Aorta (tissue), 5 donors: ENCODE results near the gene SMIM11. TPM values are rescaled to one million over a fixed set of nuclear protein-coding genes. Genes with fewer than 3 reads are reported as not detected.
"Not testable (repeated sequence)": the region's sequence is repeated elsewhere in the genome, so short reads cannot be mapped to it uniquely, and the experiment has no call there.

Experiments
- ATAC-seq: fragments of 200-7000 bp; cut with Tn5 transposase; one replicate; pipeline ENCODE4 v1.9.1; 2022; ENCODE audit warnings: moderate library complexity; ENCODE audit not compliant: low FRiP score
- DNase-seq, 2 donors: peaks; one replicate each; pipeline ENCODE4 v3.0.0-alpha.2; 2020
- H3K27ac ChIP-seq, 2 donors: one replicate each; pipeline ENCODE4 v1.5.1; 2013; ENCODE audit warnings: low read length in 2 of 2, mild to moderate bottlenecking in 2 of 2, moderate library complexity in 2 of 2, control low read depth in 1 of 2, inconsistent platforms in 1 of 2, low read depth in 1 of 2
- H3K27me3 ChIP-seq, 2 donors: one replicate each; pipeline ENCODE4 v1.6.1; 2013; ENCODE audit warnings: control low read depth in 1 of 2, low read length in 1 of 2, mild to moderate bottlenecking in 1 of 2, moderate library complexity in 1 of 2; ENCODE audit not compliant: insufficient read depth in 2 of 2, control insufficient read depth in 1 of 2
- H3K36me3 ChIP-seq, 2 donors: one replicate each; pipeline ENCODE4 v1.6.1; 2013; ENCODE audit warnings: control low read depth in 1 of 2, low read length in 1 of 2, mild to moderate bottlenecking in 1 of 2; ENCODE audit not compliant: insufficient read depth in 2 of 2, control insufficient read depth in 1 of 2
- H3K4me1 ChIP-seq, 2 donors: one replicate each; pipeline ENCODE4 v1.6.1; 2013; ENCODE audit warnings: low read length in 2 of 2, control low read depth in 1 of 2, mild to moderate bottlenecking in 1 of 2, moderate library complexity in 1 of 2; ENCODE audit not compliant: insufficient read depth in 2 of 2, control insufficient read depth in 1 of 2
- H3K4me3 ChIP-seq, 2 donors: one replicate each; pipeline ENCODE4 v1.5.1; 2013; ENCODE audit warnings: low read length in 2 of 2, control low read depth in 1 of 2, mild to moderate bottlenecking in 1 of 2
- H3K9me3 ChIP-seq: one replicate; pipeline ENCODE4 v1.6.1; 2013; ENCODE audit warnings: mild to moderate bottlenecking, low read length; ENCODE audit not compliant: control insufficient read depth
- WGBS, 2 donors: extraction: QIAGEN DNeasy Blood & Tissue Kit; methylation state at CpG; one replicate each; pipeline ENCODE4 v1.1.7; 2013; 5-methylcytosine and 5-hydroxymethylcytosine counted together
- intact Hi-C, 2 donors: fragments of 100-400 bp; cut with DNase I; formaldehyde crosslinking; loops; one replicate each; pipeline versions ENCODE4 v1.14.2 to v1.15.0; 2022
- polyA plus RNA-seq, 2 donors: library from polyadenylated mRNA; stranded (reverse); fragments of 200-250 nt; gene quantifications; one replicate each; pipeline ENCODE4 v1.2.3, GENCODE V29; 2013
- total RNA-seq, 2 donors: library from RNA; stranded (reverse); fragmentation: NEBNext Ultra II Directional; extraction: Animal tissue kit (Norgen Biotek cat#: 25700); gene quantifications; one replicate each; pipeline ENCODE4 v1.2.1, GENCODE V29; 2021
- donor health status: healthy with polysubstance abuse.
- donor health status: Bipolar disorder and iron deficiency.
- donor health status: DM: no; HTN: no; CAD: no.
- donor health status: DM: no; HTN: no; CAD: no.
- donor health status: DM: yes; HTN: yes; CAD: no.

The SMIM11 gene
- total and polyA plus RNA-seq, 4 donors = 4.7 to 52.7 (median 12.6) TPM

DNA sequence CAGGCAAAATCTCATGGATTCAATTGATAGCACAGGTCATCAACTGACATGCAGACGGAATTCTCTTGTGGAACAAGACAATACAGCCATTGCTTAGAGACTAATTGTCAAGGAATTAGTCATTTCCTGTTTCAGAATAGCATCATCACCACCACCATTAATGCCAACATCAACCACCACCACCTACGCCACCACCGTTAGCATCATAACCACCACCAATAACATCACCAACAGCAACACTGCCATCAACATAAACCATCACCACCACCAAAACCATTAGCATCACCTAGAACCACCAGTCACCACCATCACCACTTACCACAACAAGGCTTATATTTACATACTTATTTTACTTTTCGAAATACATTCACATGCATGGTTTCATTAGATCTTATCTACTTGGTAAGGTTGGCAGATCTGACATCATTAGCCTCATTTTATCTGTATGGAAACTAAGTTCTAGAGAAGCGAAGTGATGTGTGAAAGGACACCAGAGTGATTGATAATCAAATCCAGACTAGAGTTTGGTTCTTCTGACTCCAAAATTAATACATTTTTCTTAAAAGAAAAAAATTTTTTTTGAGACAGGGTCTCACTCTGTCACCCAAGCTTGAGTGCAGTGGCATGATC lies 42.3 kb downstream of the SMIM11 start:
- H3K27ac ChIP-seq, ATAC-seq, H3K4me1 ChIP-seq, H3K9me3 ChIP-seq, intact Hi-C loops, H3K4me3 ChIP-seq, H3K27me3 ChIP-seq, DNase-seq, H3K36me3 ChIP-seq: not testable (repeated sequence)
- WGBS, 2 donors = no CpG with 5 or more reads among the region's 5 CpGs

DNA sequence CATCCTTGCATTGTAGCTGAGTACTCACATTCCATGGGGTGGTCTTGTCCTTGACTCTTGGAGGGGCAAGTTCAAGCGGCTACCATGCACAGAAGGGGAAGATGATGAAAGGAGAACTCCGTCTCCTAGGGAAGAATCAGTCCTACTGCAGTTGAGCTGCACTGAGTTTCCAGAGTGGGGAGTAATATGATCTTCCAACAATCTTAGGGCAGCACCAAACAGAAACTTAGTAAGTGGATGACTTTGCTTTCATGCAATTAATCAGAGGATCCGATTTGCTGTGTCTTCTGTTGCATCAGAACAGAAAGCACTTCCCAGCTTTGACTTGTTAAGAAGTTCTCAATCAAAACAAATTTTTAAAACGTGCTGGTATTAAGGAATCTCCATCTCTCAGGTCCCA lies 48.5 kb downstream of the SMIM11 start, which contains the start of gene SMIM34:
TSS of gene SMIM34 (minus strand) at position 147 of the 400 bp plus-strand sequence. CDS start at position 35, 112 bp downstream.
- H3K4me1 ChIP-seq, intact Hi-C loops, ATAC-seq, H3K36me3 ChIP-seq, H3K9me3 ChIP-seq, H3K4me3 ChIP-seq, DNase-seq, H3K27ac ChIP-seq, H3K27me3 ChIP-seq: not testable (repeated sequence)
- WGBS, 2 donors = no CpG with 5 or more reads among the region's 4 CpGs

DNA sequence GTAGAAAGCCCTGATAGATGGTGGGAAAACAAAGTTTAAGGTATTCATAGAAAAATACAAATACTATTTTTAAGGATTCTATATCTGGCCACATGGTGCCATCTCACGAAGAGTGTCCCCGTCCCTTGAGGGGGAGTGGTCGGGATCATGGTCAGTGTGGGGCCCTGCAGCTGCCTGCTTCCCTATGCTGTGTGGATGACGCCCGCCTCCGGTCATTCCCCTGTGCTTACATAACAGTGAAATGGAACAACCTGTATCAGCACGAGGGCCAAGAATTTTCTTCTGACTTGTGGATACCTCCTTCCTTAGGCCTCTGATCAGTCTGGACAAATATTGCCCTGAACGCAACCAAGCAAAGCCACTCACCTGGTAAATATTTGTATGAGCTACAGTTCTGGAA lies 52.0 kb downstream of the SMIM11 start:
- H3K4me1 ChIP-seq, H3K27me3 ChIP-seq, H3K9me3 ChIP-seq, H3K36me3 ChIP-seq, DNase-seq, H3K27ac ChIP-seq, intact Hi-C loops, H3K4me3 ChIP-seq, ATAC-seq: not testable (repeated sequence)
- no CpG with 5 or more reads among the region's 8 CpGs for WGBS, 2 donors

DNA sequence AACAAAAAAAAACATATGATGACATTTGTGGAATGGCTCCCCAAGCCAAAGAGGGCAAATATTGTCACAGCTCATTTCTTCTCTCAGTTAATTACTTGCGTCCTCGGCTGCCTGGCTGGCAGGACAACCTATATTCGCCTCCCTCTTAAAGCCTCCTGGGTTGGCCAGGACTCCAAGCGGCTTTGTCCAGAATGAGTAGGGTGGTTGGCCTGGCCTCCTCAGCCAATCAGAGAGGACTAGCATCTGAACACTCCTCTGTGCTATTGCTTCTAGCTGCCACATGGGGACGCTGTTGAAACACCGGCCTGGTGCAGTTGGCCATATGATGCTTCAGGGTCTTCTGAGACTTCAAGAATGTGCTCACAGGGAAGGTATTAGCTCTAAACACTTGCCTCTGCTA lies 53.1 kb downstream of the SMIM11 start:
- H3K36me3 ChIP-seq, H3K4me1 ChIP-seq, DNase-seq, H3K4me3 ChIP-seq, ATAC-seq, H3K27me3 ChIP-seq, intact Hi-C loops, H3K27ac ChIP-seq, H3K9me3 ChIP-seq: not testable (repeated sequence)
- no CpG with 5 or more reads among the region's 6 CpGs for WGBS, 2 donors

DNA sequence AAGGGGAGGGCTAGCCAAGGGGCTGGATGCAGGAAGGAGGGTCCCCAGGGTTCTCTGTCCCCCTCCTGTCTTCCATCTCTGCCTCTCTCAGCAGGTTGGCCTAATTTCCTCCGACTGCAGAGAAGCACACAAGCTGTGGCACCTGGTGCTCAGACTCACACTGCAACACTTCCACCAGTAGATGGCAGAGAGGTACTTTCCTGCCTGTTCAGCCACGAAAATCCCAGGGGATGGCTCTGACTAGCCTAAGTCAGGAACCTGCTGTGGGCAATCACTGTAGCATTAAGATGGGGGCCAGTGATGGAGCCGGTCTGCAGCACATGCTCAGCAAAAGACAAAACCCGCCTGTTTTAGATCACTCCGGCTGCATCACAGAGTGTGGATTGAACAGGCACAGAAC lies 54.4 kb downstream of the SMIM11 start:
- intact Hi-C loops, H3K36me3 ChIP-seq, ATAC-seq, H3K27me3 ChIP-seq, DNase-seq, H3K4me1 ChIP-seq, H3K27ac ChIP-seq, H3K9me3 ChIP-seq, H3K4me3 ChIP-seq: not testable (repeated sequence)
- WGBS, 2 donors = no CpG with 5 or more reads among the region's 5 CpGs

Other genes starting within 250 kb of the SMIM11 start
- 1 to 10 TPM; 1.7 to 2.4 TPM for gene KCNE2, start 11.5 kb upstream of the SMIM11 start, total RNA-seq
- 1 to 10 TPM in 1 of 2 donors, under 1 TPM in 1; 0.50 to 1.6 TPM for gene KCNE2, start 11.5 kb upstream of the SMIM11 start, polyA plus RNA-seq
- gene SMIM34, start 48.4 kb downstream of the SMIM11 start, total RNA-seq = not detected
- not detected for gene SMIM34, start 48.4 kb downstream of the SMIM11 start, polyA plus RNA-seq
- gene KCNE1, start 136.7 kb downstream of the SMIM11 start, total RNA-seq = 1 to 10 TPM; 2.3 to 7.2 TPM
- 1 to 10 TPM in 1 of 2 donors, under 1 TPM in 1; 0.28 to 2.6 TPM for gene KCNE1, start 136.7 kb downstream of the SMIM11 start, polyA plus RNA-seq
- 10 to 100 TPM; 52.3 to 99.9 TPM for gene RCAN1, start 239.6 kb downstream of the SMIM11 start, total RNA-seq
- gene RCAN1, start 239.6 kb downstream of the SMIM11 start, polyA plus RNA-seq = 10 to 100 TPM; 24.4 to 28.7 TPM